Thyroid gland (tissue), 4 donors: Measurements from ENCODE around the gene CGA.

ENCODE experiments used
- POLR2A ChIP-seq, 2 donors: fragments of 450-650 bp; IDR thresholded peaks; one replicate each; pipeline ENCODE4 v1.6.1; 2017; ENCODE audit warnings: antibody characterized with exemption in 2 of 2, mild to moderate bottlenecking in 2 of 2, moderate library complexity in 1 of 2
- TF ChIP-seq, protein P1 (sequence below), 6 experiments: fragments of 200-600 bp in 3 of 6; fragments of 450-650 bp in 3 of 6; sonication (generic) in 3 of 6; IDR thresholded peaks; one replicate each; pipeline ENCODE4 v1.5.1; 2016 to 2019; ENCODE audit warnings: antibody characterized with exemption in 6 of 6, mild to moderate bottlenecking in 2 of 6, inconsistent platforms in 1 of 6, moderate library complexity in 1 of 6

DNA sequence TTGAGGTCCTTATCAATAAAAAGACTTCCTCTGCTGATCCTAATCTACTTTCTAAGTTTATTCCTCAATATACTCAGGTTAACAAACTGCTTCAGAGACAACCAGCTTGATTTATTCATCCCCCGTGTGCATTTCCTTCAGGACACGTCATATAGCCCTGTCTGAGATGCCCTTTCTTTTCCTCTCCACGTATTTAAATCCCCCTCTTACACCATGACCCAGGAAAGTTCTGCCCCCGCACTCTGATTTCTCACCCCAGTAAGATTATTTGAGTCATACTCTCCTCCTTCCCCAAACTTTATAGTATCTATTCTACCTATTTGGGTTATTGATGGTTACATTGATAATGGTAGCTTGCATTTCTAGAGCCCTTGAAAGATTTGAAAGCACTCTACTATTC, 9.8 kb upstream of the CGA start:
- TF ChIP-seq, protein P1, sequence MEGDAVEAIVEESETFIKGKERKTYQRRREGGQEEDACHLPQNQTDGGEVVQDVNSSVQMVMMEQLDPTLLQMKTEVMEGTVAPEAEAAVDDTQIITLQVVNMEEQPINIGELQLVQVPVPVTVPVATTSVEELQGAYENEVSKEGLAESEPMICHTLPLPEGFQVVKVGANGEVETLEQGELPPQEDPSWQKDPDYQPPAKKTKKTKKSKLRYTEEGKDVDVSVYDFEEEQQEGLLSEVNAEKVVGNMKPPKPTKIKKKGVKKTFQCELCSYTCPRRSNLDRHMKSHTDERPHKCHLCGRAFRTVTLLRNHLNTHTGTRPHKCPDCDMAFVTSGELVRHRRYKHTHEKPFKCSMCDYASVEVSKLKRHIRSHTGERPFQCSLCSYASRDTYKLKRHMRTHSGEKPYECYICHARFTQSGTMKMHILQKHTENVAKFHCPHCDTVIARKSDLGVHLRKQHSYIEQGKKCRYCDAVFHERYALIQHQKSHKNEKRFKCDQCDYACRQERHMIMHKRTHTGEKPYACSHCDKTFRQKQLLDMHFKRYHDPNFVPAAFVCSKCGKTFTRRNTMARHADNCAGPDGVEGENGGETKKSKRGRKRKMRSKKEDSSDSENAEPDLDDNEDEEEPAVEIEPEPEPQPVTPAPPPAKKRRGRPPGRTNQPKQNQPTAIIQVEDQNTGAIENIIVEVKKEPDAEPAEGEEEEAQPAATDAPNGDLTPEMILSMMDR (IDR thresholded peaks at IDR 0.05), result no peak
- no peak for TF ChIP-seq POLR2A (IDR thresholded peaks at IDR 0.05)
